Thoracic aorta (tissue), 2 donors: ENCODE data around the gene RPS27. TPM values are rescaled to one million over a fixed set of nuclear protein-coding genes. Genes with fewer than 3 reads are reported as not detected.

Experiments used
- ATAC-seq: fragments of 150-250 bp; one replicate; pipeline ENCODE4 v1.8.0; 2017; ENCODE audit warnings: low read depth; ENCODE audit not compliant: insufficient number of reproducible peaks, low FRiP score
- DNase-seq: peaks from one replicate; pipeline ENCODE4 v3.0.0-alpha.2; 2020; ENCODE audit warnings: low spot score
- H3K27ac ChIP-seq, 2 donors: fragments of 200-600 bp; sonication (generic); 1 replicate in 1 of 2; 2 replicates in 1 of 2; pipeline ENCODE4 v1.5.1; 2016; ENCODE audit warnings: mild to moderate bottlenecking in 2 of 2, moderate library complexity in 2 of 2
- H3K27me3 ChIP-seq: fragments of 200-600 bp; sonication (generic); replicated peaks from 2 replicates; pipeline ENCODE4 v1.6.0; 2016; ENCODE audit warnings: mild to moderate bottlenecking; ENCODE audit not compliant: insufficient read depth
- H3K36me3 ChIP-seq: fragments of 200-600 bp; sonication (generic); one replicate; pipeline ENCODE4 v1.5.1; 2016
- H3K4me1 ChIP-seq, 2 donors: fragments of 200-600 bp; sonication (generic); 1 replicate in 1 of 2; 2 replicates in 1 of 2; pipeline versions ENCODE4 v1.5.1 to v1.6.0; 2016; ENCODE audit warnings: low read depth in 2 of 2, mild to moderate bottlenecking in 1 of 2; ENCODE audit not compliant: control insufficient read depth in 1 of 2
- H3K4me3 ChIP-seq: fragments of 200-600 bp; sonication (generic); 2 replicates; pipeline ENCODE4 v1.5.1; 2016; ENCODE audit warnings: mild to moderate bottlenecking
- H3K9me3 ChIP-seq: fragments of 200-600 bp; sonication (generic); 2 replicates; pipeline ENCODE4 v1.5.1; 2016
- total RNA-seq, 2 donors: library from RNA; depleted of rRNA; stranded (reverse); fragments of >200 nt; gene quantifications; one replicate each; pipeline versions ENCODE4 v1.1.0 to v1.2.3, GENCODE V29; 2016
- TF ChIP-seq, protein P1 (sequence below): fragments of 200-600 bp; sonication (generic); IDR thresholded peaks from one replicate; pipeline ENCODE4 v1.5.1; 2019; ENCODE audit warnings: antibody characterized with exemption

RPS27 gene
- total RNA-seq, 2 donors from 2014 or later, result 1,129 to 1,416 TPM

DNA sequence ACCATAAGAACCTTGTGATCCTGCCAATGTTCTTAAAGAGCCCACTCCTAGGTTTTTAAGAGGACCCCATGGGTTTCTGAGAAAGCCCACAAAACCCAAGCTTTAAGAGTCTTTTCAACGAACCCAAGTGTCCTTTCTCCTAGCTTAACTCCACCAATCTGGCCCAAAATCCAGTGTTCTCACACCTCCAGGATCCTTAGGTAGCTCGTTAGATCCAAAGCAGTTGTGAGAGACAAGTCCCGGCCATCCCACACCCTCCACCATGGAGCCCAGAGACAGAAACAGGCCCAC, 45.8 kb upstream of the RPS27 start:
- ATAC-seq, result no peak
- H3K4me3 ChIP-seq, result peak overlapping the region; percentile 94

DNA sequence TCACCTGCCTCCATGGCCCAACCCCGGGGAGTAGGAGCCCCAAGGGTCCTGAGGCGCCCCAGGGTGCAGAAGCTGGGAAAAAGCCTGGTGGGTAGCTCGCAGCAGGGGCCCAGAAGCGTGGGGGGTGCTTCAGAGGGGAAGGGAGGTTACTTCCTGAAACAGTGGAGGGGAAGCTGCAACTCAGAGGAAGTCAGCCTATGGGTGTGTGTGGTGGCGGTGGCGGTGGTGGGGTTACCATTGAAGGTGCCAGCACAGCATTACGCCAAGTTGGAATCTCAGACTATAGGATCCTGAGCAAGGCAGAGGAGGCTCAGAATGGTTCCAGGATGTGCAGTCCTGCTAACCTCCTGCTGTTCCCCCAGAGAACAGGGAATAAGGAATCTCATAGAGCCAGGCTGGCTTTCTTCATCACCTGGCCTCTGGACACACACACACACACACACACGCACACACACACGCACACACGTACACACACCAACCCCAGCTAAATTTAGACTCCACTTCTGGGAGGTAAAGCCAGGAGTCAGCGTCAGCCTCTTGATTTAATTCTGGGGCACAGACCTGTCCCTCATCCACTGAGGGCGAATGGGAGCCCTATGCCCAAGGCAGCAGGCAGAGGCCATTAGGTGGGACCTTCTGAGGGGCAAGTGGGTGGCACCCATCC, 45.3 kb upstream of the RPS27 start:
- Histone ChIP-seq H3K27me3 (no peaks in the 10 kb centered on the region), H3K4me3 (peak overlapping the region; percentile 94), H3K4me1 (peaks cover 14 to 24% of the 10 kb centered on the region in 2 donors), H3K36me3 (peaks cover 41% of the 10 kb centered on the region), H3K27ac (peak overlapping the region; percentile 93 to 95), H3K9me3 (no peaks in the 10 kb centered on the region)
- ATAC-seq, result peak; percentile 34
- DNase-seq, result no peak
- TF ChIP-seq, protein P1, sequence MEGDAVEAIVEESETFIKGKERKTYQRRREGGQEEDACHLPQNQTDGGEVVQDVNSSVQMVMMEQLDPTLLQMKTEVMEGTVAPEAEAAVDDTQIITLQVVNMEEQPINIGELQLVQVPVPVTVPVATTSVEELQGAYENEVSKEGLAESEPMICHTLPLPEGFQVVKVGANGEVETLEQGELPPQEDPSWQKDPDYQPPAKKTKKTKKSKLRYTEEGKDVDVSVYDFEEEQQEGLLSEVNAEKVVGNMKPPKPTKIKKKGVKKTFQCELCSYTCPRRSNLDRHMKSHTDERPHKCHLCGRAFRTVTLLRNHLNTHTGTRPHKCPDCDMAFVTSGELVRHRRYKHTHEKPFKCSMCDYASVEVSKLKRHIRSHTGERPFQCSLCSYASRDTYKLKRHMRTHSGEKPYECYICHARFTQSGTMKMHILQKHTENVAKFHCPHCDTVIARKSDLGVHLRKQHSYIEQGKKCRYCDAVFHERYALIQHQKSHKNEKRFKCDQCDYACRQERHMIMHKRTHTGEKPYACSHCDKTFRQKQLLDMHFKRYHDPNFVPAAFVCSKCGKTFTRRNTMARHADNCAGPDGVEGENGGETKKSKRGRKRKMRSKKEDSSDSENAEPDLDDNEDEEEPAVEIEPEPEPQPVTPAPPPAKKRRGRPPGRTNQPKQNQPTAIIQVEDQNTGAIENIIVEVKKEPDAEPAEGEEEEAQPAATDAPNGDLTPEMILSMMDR, result no peak

More for the DNA sequence above, 45.8 kb upstream of the RPS27 start:
- peaks cover 39% of the 10 kb centered on the region for H3K36me3 ChIP-seq
- no peaks in the 10 kb centered on the region for H3K9me3 ChIP-seq
- H3K4me1 ChIP-seq, result peaks cover 14 to 24% of the 10 kb centered on the region in 2 donors
- TF ChIP-seq, protein P1, result no peak
- no peak for DNase-seq
- H3K27me3 ChIP-seq, result no peaks in the 10 kb centered on the region
- H3K27ac ChIP-seq, result peak overlapping the region; percentile 93 to 95

DNA sequence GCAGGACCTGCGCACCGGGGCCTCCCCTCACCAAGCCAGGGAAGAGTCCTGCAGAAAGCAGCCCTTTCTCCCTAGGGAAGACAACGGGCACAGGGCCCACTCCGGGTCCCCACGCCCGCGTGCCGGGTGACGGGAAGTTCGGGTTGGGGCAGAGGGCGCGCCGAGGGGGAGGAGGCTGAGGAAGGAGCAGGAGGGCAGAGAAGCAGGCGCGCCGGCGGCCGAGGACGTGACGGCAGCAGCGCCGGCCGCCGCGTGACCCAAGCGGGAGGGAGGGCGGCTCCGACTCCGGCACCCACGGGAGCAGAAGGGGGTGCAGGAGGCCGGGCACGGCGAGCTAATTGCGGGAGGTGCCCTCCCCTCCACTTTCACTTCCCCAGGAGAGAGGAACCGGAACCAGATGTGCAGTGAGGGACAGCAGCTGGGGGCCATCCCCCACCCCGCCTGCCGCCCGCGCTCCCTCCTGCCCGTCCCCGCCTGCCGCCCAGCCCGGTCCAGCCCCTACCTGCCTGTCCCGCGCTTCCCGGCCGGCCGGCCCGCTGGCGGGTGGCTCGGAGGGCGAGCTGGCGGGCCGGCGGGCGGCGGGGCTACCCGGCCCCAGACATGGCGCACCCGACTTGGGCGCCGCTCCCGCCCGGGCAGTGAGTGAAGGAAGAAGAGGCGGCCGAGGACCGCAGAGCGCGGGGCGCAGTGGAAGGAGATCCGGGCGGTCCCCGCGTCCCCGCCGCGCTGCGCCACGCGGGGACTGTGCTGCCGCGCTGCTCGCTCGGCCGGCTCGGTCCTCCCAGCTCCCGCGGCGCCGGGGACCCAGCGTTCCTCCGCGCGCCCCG, 44.6 kb upstream of the RPS27 start:
- TF ChIP-seq, protein P1, result no peak
- DNase-seq (peak; percentile 44), ATAC-seq (peak; percentile 53)
- H3K36me3 ChIP-seq, result peaks cover 48% of the 10 kb centered on the region
- peak overlapping the region; percentile 93 to 95 for H3K27ac ChIP-seq
- H3K9me3 ChIP-seq, result no peaks in the 10 kb centered on the region
- peaks cover 14 to 24% of the 10 kb centered on the region in 2 donors for H3K4me1 ChIP-seq
- peak overlapping the region; percentile 94 for H3K4me3 ChIP-seq
- H3K27me3 ChIP-seq, result no peaks in the 10 kb centered on the region

DNA sequence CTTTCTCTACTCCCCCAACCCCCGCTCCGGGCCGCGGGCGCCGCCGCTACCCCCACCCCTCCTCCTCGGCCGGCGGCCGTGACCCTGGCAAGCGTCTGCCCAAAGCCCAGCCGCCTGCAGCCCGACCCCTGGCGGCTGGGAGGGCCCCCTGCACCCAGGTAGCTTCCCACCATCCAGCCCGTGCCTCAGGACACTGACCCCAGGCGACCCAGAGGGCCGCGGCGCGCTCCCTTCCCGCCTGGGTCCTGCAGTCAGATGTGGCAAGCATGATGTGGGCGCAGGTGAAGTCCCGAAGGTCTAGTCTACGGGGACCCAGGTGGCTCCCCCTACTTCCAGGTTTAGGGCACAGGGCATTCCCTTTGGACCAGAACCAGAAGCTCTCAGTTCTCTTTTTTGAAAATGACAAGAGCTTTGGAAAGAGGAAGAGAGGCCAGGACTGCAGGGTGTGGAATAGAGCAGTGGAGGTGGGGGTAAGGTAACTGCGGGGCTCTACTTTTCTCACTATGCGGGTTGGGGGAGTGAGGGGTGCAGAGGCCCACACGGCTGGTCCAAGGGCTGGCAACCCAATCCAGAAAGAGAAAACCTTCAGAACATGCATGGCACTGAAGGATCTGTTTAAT, 43.8 kb upstream of the RPS27 start, which contains the start of gene DENND4B:
TSS of gene DENND4B (minus strand) at position 97 of the 620 bp plus-strand sequence. CDS start 2,344 bp downstream, outside the sequence.
- peak within 1 kb of the TSS; percentile 94 for H3K4me3 ChIP-seq
- H3K27ac ChIP-seq, result peak within 1 kb of the TSS; percentile 93 to 95
- H3K36me3 ChIP-seq, result peaks cover 53% of the 10 kb centered on the region
- H3K4me1 ChIP-seq, result peaks cover 14 to 24% of the 10 kb centered on the region in 2 donors
- DNase-seq (peak; percentile 40), ATAC-seq (peak; percentile 60)
- no peaks in the 10 kb centered on the region for H3K9me3 ChIP-seq
- H3K27me3 ChIP-seq, result no peaks in the 10 kb centered on the region
- TF ChIP-seq, protein P1, result peak; percentile 99

DNA sequence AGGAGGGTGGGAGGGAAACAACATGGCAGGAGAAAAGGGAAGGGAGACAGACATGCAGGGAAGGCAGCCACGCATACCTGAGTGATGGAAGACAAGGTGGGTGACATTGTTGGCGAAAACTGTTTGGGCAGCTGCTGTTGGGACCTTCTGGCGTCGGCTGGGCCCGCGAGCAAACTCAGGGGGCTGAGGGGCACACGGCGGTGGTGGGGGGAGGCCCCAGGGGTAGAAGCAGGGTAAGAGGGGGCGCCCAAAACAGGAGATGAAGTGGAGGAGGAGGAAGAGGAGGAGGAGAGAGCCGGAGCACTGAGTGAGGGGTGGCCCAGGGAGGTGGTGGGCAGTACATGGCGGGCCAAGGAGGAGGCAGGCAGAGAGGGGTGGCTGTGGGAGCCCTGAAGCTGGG, 39.4 kb upstream of the RPS27 start:
- Histone ChIP-seq H3K4me1 (peaks cover 9 to 14% of the 10 kb centered on the region in 2 donors), H3K4me3 (no peak overlapping the region), H3K9me3 (no peaks in the 10 kb centered on the region), H3K36me3 (peaks cover 65% of the 10 kb centered on the region), H3K27ac (no peak overlapping the region), H3K27me3 (no peaks in the 10 kb centered on the region)
- TF ChIP-seq, protein P1, result no peak
- DNase-seq (no peak), ATAC-seq (no peak)
